WTC11 (cell line): ENCODE data around the gene GEMIN5. TPM values are rescaled to one million over a fixed set of nuclear protein-coding genes. Genes with fewer than 3 reads are reported as not detected.
A peak's percentile ranks its signal among the peaks of the same experiment; 100 is the strongest.

Experiments used
- ATAC-seq: fragments of 200-7000 bp; cut with Tn5 transposase; 2 replicates; pipeline ENCODE4 v1.10.0; 2021; ENCODE audit warnings: mild to moderate bottlenecking, moderate library complexity
- CTCF ChIA-PET: fragments of 300-600 bp; sonication (Branson Sonifier 250); formaldehyde crosslinking; loops from one replicate; lab custom pipeline; 2021; ENCODE audit warnings: antibody characterized with exemption; lab: Charles Lee
- POLR2A ChIA-PET: fragments of 350-600 bp; sonication (Branson Sonifier 250); formaldehyde crosslinking; loops from one replicate; lab custom pipeline; 2021; ENCODE audit warnings: antibody characterized with exemption; lab: Charles Lee
- DNase-seq: peaks from one replicate; pipeline ENCODE4 v3.0.0; 2021; ENCODE audit warnings: low spot score
- H3K27ac Mint-ChIP-seq: 2 replicates; pipeline ENCODE4 v1.8.0; 2021; ENCODE audit warnings: mixed read lengths
- H3K27me3 Mint-ChIP-seq: 2 replicates; pipeline ENCODE4 v1.8.0; 2021; ENCODE audit warnings: low read depth, mild to moderate bottlenecking, moderate library complexity, mixed read lengths
- H3K36me3 Mint-ChIP-seq: 2 replicates; pipeline ENCODE4 v1.8.0; 2021; ENCODE audit warnings: mixed read lengths
- H3K4me1 Mint-ChIP-seq: 2 replicates; pipeline ENCODE4 v1.8.0; 2022; ENCODE audit warnings: mixed read lengths
- H3K4me3 Mint-ChIP-seq: 2 replicates; pipeline ENCODE4 v1.8.0; 2021; ENCODE audit warnings: mild to moderate bottlenecking, moderate library complexity, mixed read lengths
- H3K9me3 Mint-ChIP-seq: 2 replicates; pipeline ENCODE4 v1.8.0; 2021; ENCODE audit warnings: mixed read lengths
- CREB1 ChIP-seq: sonication (generic); formaldehyde crosslinking; IDR thresholded peaks from 2 replicates; pipeline ENCODE4 v1.8.0; 2023; ENCODE audit warnings: mild to moderate bottlenecking, missing genetic modification reagents
- CREM ChIP-seq: sonication (generic); formaldehyde crosslinking; IDR thresholded peaks from 2 replicates; pipeline ENCODE4 v1.8.1; 2022; ENCODE audit warnings: mild to moderate bottlenecking, missing genetic modification reagents, moderate library complexity
- ELF4 ChIP-seq: sonication (generic); formaldehyde crosslinking; IDR thresholded peaks from 2 replicates; pipeline ENCODE4 v1.8.1; 2022; ENCODE audit warnings: low read depth, mild to moderate bottlenecking, moderate library complexity, missing genetic modification reagents
- SMAD3 ChIP-seq: sonication (generic); formaldehyde crosslinking; IDR thresholded peaks from 2 replicates; pipeline ENCODE4 v1.8.0; 2022; ENCODE audit warnings: missing genetic modification reagents, mild to moderate bottlenecking, borderline replicate concordance
- total RNA-seq: library from RNA; stranded (reverse); gene quantifications from 3 replicates; pipeline ENCODE4 v1.2.3, GENCODE V29; 2021
- TF ChIP-seq, protein P1 (sequence below): sonication (generic); formaldehyde crosslinking; IDR thresholded peaks from 2 replicates; pipeline ENCODE4 v1.8.0; 2023; ENCODE audit warnings: missing genetic modification reagents, mild to moderate bottlenecking, borderline replicate concordance
- TF ChIP-seq, protein P2 (sequence below): sonication (generic); formaldehyde crosslinking; IDR thresholded peaks from 2 replicates; pipeline ENCODE4 v1.8.0; 2022; ENCODE audit warnings: mild to moderate bottlenecking, missing genetic modification reagents
- TF ChIP-seq, protein P3 (sequence below): sonication (generic); formaldehyde crosslinking; IDR thresholded peaks from 2 replicates; pipeline ENCODE4 v1.8.1; 2023; ENCODE audit warnings: mild to moderate bottlenecking, missing genetic modification reagents, moderate library complexity
- TF ChIP-seq, protein P4 (sequence below): sonication (generic); formaldehyde crosslinking; IDR thresholded peaks from 2 replicates; pipeline ENCODE4 v1.8.0; 2022; ENCODE audit warnings: mild to moderate bottlenecking, missing genetic modification reagents
- TF ChIP-seq, protein P5 (sequence below): sonication (generic); formaldehyde crosslinking; IDR thresholded peaks from 2 replicates; pipeline ENCODE4 v1.8.0; 2022; ENCODE audit warnings: missing genetic modification reagents
- TF ChIP-seq, protein P6 (sequence below): sonication (generic); formaldehyde crosslinking; IDR thresholded peaks from 2 replicates; pipeline ENCODE4 v1.8.0; 2023; ENCODE audit warnings: mild to moderate bottlenecking, missing genetic modification reagents
- TF ChIP-seq, protein P7 (sequence below): sonication (generic); formaldehyde crosslinking; IDR thresholded peaks from 2 replicates; pipeline ENCODE4 v1.8.1; 2022; ENCODE audit warnings: missing genetic modification reagents, borderline replicate concordance

The GEMIN5 gene
- total RNA-seq, 1 experiment from 2014 or later: 34.8 TPM

DNA sequence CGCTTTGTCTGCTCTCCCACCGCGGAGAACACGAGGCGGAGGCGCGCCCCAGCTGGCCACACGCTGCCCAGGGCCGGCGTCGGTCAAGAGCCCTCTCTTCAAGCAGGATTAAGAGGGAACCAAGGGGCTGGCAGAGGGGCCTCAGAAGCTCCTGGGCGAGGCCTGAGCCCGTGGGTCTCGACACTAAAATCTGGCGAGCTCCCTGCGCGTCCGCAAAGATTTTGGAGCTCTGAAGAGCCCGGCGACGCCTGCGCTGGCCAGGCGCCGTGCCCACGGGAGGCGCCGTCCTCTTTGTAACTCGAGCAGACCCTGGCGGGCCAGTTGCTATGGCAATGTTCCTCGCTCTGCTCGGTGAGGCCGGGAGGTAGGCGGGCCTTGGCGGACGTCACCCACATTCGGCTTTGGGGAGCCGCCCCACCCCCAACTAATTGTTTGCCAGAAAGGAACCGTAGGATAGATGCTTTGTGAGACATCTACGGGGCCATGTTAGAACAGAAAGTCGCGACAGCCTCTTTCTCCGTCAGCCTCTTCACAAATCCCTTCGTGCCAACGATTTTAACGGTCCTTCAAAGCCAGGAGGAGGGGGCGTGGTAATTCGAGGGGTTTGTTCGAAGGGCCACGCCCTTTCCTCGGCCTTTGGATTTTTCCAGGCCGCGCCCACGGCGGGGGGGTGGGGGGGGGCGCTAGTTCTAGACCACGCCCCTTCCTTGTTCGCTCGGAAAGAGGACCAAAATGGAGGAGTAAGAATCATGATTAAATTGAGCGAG is 80.3 kb downstream of the GEMIN5 start (continued):
- TF ChIP-seq, protein P1, sequence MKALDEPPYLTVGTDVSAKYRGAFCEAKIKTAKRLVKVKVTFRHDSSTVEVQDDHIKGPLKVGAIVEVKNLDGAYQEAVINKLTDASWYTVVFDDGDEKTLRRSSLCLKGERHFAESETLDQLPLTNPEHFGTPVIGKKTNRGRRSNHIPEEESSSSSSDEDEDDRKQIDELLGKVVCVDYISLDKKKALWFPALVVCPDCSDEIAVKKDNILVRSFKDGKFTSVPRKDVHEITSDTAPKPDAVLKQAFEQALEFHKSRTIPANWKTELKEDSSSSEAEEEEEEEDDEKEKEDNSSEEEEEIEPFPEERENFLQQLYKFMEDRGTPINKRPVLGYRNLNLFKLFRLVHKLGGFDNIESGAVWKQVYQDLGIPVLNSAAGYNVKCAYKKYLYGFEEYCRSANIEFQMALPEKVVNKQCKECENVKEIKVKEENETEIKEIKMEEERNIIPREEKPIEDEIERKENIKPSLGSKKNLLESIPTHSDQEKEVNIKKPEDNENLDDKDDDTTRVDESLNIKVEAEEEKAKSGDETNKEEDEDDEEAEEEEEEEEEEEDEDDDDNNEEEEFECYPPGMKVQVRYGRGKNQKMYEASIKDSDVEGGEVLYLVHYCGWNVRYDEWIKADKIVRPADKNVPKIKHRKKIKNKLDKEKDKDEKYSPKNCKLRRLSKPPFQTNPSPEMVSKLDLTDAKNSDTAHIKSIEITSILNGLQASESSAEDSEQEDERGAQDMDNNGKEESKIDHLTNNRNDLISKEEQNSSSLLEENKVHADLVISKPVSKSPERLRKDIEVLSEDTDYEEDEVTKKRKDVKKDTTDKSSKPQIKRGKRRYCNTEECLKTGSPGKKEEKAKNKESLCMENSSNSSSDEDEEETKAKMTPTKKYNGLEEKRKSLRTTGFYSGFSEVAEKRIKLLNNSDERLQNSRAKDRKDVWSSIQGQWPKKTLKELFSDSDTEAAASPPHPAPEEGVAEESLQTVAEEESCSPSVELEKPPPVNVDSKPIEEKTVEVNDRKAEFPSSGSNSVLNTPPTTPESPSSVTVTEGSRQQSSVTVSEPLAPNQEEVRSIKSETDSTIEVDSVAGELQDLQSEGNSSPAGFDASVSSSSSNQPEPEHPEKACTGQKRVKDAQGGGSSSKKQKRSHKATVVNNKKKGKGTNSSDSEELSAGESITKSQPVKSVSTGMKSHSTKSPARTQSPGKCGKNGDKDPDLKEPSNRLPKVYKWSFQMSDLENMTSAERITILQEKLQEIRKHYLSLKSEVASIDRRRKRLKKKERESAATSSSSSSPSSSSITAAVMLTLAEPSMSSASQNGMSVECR: 0 out of 2 replicates have a peak, but pooled peaks have one; percentile 26
- TF ChIP-seq, protein P2, sequence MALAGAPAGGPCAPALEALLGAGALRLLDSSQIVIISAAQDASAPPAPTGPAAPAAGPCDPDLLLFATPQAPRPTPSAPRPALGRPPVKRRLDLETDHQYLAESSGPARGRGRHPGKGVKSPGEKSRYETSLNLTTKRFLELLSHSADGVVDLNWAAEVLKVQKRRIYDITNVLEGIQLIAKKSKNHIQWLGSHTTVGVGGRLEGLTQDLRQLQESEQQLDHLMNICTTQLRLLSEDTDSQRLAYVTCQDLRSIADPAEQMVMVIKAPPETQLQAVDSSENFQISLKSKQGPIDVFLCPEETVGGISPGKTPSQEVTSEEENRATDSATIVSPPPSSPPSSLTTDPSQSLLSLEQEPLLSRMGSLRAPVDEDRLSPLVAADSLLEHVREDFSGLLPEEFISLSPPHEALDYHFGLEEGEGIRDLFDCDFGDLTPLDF (CRISPR knock-in tag): no peak
- TF ChIP-seq, protein P3, sequence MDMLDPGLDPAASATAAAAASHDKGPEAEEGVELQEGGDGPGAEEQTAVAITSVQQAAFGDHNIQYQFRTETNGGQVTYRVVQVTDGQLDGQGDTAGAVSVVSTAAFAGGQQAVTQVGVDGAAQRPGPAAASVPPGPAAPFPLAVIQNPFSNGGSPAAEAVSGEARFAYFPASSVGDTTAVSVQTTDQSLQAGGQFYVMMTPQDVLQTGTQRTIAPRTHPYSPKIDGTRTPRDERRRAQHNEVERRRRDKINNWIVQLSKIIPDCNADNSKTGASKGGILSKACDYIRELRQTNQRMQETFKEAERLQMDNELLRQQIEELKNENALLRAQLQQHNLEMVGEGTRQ: no peak
- TF ChIP-seq CREB1 (CRISPR knock-in tag): no peak

DNA sequence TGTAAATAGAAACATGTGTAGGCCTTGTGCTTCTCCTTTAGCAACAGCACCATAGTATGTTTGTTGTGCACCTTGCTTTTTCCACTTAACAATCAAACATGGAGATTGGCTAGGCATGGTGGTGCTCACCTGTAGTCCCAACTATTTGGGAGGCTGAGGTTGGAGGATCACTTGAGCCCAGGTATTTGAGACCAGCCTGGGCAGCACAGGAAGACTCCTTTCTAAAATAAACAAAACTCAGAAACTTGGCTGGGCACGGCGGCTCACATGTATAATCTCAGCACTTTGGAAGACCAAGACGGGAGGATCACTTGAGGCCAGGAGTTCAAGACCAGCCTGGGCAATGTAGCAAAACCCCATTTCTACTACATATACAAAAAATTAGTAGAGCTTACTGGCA is 86.7 kb downstream of the GEMIN5 start:
- Mint-ChIP-seq H3K4me1 (peaks cover 23% of the 10 kb centered on the region), H3K4me3 (peak overlapping the region; percentile 83; the same call in 1 of the 2 replicates), H3K9me3 (no peaks in the 10 kb centered on the region), H3K36me3 (no peaks in the 10 kb centered on the region), H3K27ac (peak overlapping the region; percentile 57), H3K27me3 (no peaks in the 10 kb centered on the region)
- DNase-seq (no peak), ATAC-seq (no peak)
- POLR2A ChIA-PET: interaction anchor here (1.4 kb wide), 1 partner anchor 11 kb away, joined by 4 read pairs; no protein-coding TSS in a partner anchor
- TF ChIP-seq ELF4 (CRISPR knock-in tag) (no peak), CREM (CRISPR knock-in tag) (no peak), CREB1 (CRISPR knock-in tag) (no peak), SMAD3 (CRISPR knock-in tag) (no peak)
- TF ChIP-seq, protein P4, sequence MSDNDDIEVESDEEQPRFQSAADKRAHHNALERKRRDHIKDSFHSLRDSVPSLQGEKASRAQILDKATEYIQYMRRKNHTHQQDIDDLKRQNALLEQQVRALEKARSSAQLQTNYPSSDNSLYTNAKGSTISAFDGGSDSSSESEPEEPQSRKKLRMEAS: no peak
- TF ChIP-seq, protein P5, sequence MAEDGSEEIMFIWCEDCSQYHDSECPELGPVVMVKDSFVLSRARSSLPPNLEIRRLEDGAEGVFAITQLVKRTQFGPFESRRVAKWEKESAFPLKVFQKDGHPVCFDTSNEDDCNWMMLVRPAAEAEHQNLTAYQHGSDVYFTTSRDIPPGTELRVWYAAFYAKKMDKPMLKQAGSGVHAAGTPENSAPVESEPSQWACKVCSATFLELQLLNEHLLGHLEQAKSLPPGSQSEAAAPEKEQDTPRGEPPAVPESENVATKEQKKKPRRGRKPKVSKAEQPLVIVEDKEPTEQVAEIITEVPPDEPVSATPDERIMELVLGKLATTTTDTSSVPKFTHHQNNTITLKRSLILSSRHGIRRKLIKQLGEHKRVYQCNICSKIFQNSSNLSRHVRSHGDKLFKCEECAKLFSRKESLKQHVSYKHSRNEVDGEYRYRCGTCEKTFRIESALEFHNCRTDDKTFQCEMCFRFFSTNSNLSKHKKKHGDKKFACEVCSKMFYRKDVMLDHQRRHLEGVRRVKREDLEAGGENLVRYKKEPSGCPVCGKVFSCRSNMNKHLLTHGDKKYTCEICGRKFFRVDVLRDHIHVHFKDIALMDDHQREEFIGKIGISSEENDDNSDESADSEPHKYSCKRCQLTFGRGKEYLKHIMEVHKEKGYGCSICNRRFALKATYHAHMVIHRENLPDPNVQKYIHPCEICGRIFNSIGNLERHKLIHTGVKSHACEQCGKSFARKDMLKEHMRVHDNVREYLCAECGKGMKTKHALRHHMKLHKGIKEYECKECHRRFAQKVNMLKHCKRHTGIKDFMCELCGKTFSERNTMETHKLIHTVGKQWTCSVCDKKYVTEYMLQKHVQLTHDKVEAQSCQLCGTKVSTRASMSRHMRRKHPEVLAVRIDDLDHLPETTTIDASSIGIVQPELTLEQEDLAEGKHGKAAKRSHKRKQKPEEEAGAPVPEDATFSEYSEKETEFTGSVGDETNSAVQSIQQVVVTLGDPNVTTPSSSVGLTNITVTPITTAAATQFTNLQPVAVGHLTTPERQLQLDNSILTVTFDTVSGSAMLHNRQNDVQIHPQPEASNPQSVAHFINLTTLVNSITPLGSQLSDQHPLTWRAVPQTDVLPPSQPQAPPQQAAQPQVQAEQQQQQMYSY: no peak
- TF ChIP-seq, protein P6, sequence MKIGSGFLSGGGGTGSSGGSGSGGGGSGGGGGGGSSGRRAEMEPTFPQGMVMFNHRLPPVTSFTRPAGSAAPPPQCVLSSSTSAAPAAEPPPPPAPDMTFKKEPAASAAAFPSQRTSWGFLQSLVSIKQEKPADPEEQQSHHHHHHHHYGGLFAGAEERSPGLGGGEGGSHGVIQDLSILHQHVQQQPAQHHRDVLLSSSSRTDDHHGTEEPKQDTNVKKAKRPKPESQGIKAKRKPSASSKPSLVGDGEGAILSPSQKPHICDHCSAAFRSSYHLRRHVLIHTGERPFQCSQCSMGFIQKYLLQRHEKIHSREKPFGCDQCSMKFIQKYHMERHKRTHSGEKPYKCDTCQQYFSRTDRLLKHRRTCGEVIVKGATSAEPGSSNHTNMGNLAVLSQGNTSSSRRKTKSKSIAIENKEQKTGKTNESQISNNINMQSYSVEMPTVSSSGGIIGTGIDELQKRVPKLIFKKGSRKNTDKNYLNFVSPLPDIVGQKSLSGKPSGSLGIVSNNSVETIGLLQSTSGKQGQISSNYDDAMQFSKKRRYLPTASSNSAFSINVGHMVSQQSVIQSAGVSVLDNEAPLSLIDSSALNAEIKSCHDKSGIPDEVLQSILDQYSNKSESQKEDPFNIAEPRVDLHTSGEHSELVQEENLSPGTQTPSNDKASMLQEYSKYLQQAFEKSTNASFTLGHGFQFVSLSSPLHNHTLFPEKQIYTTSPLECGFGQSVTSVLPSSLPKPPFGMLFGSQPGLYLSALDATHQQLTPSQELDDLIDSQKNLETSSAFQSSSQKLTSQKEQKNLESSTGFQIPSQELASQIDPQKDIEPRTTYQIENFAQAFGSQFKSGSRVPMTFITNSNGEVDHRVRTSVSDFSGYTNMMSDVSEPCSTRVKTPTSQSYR: no peak
- TF ChIP-seq, protein P7, sequence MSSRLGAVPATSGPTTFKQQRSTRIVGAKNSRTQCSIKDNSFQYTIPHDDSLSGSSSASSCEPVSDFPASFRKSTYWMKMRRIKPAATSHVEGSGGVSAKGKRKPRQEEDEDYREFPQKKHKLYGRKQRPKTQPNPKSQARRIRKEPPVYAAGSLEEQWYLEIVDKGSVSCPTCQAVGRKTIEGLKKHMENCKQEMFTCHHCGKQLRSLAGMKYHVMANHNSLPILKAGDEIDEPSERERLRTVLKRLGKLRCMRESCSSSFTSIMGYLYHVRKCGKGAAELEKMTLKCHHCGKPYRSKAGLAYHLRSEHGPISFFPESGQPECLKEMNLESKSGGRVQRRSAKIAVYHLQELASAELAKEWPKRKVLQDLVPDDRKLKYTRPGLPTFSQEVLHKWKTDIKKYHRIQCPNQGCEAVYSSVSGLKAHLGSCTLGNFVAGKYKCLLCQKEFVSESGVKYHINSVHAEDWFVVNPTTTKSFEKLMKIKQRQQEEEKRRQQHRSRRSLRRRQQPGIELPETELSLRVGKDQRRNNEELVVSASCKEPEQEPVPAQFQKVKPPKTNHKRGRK (CRISPR knock-in tag): no peak
- CTCF ChIA-PET: interaction anchor here (1.2 kb wide), 1 partner anchor 201 kb away, joined by 5 read pairs; no protein-coding TSS in a partner anchor
